ENCODE data around the gene PNP. TPM values are rescaled to one million over a fixed set of nuclear protein-coding genes. Genes with fewer than 3 reads are reported as not detected.

PNP gene
- total RNA-seq, 1 experiment from 2014 or later = 87.5 TPM

GRCh38 chr14:20476776-20477175, 7.6 kb downstream of the PNP start:
- Mint-ChIP-seq H3K27me3 (ENCODE audit: low read depth) (no peaks in the 10 kb centered on the region), H3K36me3 (ENCODE audit: insufficient read depth in 1 of 3, low read depth in 3 of 3) (peaks cover 45 to 65% (median 64%) of the 10 kb centered on the region in 3 experiments; a peak in 6 of 7 replicates), H3K27ac (no peak overlapping the region), H3K4me1 (peaks cover 8 to 9% of the 10 kb centered on the region in 2 experiments), H3K9me3 (no peaks in the 10 kb centered on the region), H3K4me3 (no peak overlapping the region)
- Histone ChIP-seq H2BK20ac (ENCODE audit: low read depth, low read length, poor library complexity, severe bottlenecking) (no peak overlapping the region), H3K9me3 (ENCODE audit: control insufficient read depth, low read depth, low read length) (no peaks in the 10 kb centered on the region), H4K5ac (ENCODE audit: insufficient read length, low read depth, low read length) (no peak overlapping the region), H3K56ac (ENCODE audit: insufficient read length, low read depth, low read length) (no peak overlapping the region), H3K23ac (ENCODE audit: insufficient read length, low read depth, low read length) (no peak overlapping the region), H3K79me1 (ENCODE audit: insufficient read depth, low read depth, low read length, poor library complexity, severe bottlenecking) (peaks cover 6% of the 10 kb centered on the region), H3K18ac (ENCODE audit: insufficient read length, low read depth, low read length) (no peak overlapping the region), H3K4me2 (ENCODE audit: insufficient read depth, insufficient read length, low read length) (no peak overlapping the region), H2AK5ac (ENCODE audit: insufficient read length, low read length) (no peak overlapping the region), H4K91ac (ENCODE audit: insufficient read length, low read depth, low read length) (no peak overlapping the region), H2BK12ac (ENCODE audit: insufficient read length, low read depth, low read length) (no peak overlapping the region), H3K23me2 (ENCODE audit: insufficient read length, low read depth, low read length, poor library complexity, severe bottlenecking) (no peaks in the 10 kb centered on the region), H3K27ac (ENCODE audit: insufficient read length, low read depth, low read length) (no peak overlapping the region), H2AFZ (ENCODE audit: low read length) (no peak overlapping the region), H2BK5ac (ENCODE audit: insufficient read length, low read length) (no peak overlapping the region), H3K4me1 (ENCODE audit: insufficient read depth, low read length) (peaks cover 2% of the 10 kb centered on the region; the same call in 1 of the 2 replicates), H4K8ac (replicated peaks; ENCODE audit: insufficient read length, low read depth, low read length) (no peak overlapping the region), H2BK15ac (ENCODE audit: low read depth, low read length) (no peak overlapping the region), H3K9ac (ENCODE audit: extremely low read depth, insufficient read length, low read length) (no peak overlapping the region), H3T11ph (ENCODE audit: low read length) (no peak overlapping the region), H4K20me1 (ENCODE audit: control insufficient read depth, insufficient read depth, insufficient read length) (no peaks in the 10 kb centered on the region), H2BK120ac (ENCODE audit: low read depth, low read length, poor library complexity, severe bottlenecking) (no peak overlapping the region), H3K79me2 (ENCODE audit: insufficient read depth, low read length) (peaks cover under 1% of the 10 kb centered on the region; the same call in 1 of the 2 replicates), H3K14ac (ENCODE audit: insufficient read depth, low read length) (no peak overlapping the region), H3K27me3 (ENCODE audit: insufficient read depth, low read length) (no peaks in the 10 kb centered on the region), H3K4ac (ENCODE audit: low read depth, low read length) (no peak overlapping the region)
- WGBS (ENCODE audit: extremely low coverage, insufficient read length, low lambda C conversion rate) = no CpG with 5 or more reads among the region's 5 CpGs
- TF ChIP-seq CTCF (conservative IDR thresholded peaks at IDR 0.05) = no peak
- no peak for DNase-seq

All from H9 (cell line).